ENCODE measurements around the gene PLAC1. TPM values are rescaled to one million over a fixed set of nuclear protein-coding genes. Genes with fewer than 3 reads are reported as not detected.

PLAC1 gene
- total RNA-seq, 2 experiments from 2014 or later: not detected

DNA sequence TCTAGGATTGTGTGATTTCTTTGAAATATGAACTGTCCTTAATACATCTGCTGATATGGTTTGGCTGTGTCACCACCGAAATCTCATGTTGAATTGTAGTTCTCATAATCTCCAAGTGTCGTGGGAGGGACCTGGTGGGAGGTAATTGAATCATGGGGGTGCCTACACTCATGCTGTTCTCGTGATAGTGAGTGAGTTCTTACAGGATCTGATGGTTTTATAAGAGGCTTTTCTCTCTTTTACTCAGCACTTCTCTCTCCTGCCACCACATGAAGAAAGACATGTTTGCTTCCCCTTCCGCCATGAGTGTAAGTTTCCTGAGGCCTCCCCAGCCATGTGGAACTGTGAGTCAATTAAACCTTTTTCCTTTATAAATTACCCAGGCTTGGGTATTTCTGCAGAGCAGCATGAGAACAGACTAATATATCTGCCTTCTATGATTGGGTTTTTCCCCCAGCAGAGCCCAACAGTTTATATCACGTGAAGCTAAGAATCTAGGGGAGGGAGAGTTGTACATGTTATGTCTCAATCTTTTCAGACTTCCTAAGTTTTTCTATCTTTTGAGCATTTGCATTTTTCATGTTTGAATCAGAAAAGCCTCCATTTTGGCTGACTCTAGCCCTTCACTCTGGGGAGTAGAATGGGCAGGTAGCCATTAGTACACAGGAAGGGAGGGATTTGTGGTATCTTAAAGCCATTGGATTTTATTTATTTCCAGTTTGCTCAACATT, 58.9 kb downstream of the PLAC1 start:
- peaks cover 5% of the 10 kb centered on the region for H3K9me3 Mint-ChIP-seq
- peaks cover 26% of the 10 kb centered on the region for H3K27me3 Mint-ChIP-seq
- DNase-seq: peak; percentile 22
- H3K36me3 Mint-ChIP-seq: peaks cover 5% of the 10 kb centered on the region
- H3K27ac Mint-ChIP-seq: peak overlapping the region; percentile 77
- peaks cover 12% of the 10 kb centered on the region for H3K4me1 Mint-ChIP-seq
- no peak overlapping the region for H3K4me3 Mint-ChIP-seq

DNA sequence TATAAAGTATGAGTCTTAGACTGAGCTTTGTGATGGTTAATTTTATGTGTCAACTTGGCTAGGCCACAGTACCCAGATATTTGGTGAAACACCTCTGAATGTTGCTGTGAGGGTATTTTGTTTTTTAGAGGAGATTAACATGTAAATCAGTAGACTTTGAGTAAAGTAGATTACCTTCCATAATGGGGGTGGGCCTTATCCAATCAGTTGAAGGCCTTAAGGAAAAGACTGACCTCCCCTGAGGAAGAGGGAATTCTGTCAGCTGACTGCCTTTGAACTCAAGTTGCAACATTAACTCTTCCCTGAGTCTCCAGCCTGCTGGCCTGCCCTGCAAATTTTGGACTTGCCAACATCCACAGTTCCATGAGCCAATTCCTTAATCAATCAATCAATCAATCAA, 66.0 kb downstream of the PLAC1 start:
- Mint-ChIP-seq H3K27ac (no peak overlapping the region), H3K4me1 (no peaks in the 10 kb centered on the region), H3K36me3 (no peaks in the 10 kb centered on the region), H3K4me3 (no peak overlapping the region), H3K27me3 (peaks cover 29% of the 10 kb centered on the region), H3K9me3 (peaks cover 2% of the 10 kb centered on the region)
- DNase-seq: no peak

DNA sequence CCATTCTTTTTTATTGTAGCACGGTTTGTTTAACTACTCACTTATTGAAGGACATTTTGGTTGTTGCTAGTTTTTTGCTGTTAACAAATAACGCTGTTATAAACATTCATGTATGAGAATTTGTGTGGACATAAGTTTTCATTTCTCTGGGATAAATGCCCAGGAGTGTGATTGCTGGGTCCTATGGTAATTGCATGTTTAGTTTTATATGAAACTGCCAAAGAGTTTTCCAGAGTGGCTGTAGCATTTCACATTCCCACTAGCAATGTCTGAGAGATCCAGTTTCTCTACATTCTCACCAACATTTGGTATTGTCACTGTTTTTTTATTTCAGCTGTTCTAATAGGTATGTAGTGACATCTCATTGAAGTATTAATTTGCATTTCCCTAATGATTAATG, 66.8 kb downstream of the PLAC1 start:
- Mint-ChIP-seq H3K9me3 (no peaks in the 10 kb centered on the region), H3K4me3 (no peak overlapping the region), H3K27me3 (peaks cover 22% of the 10 kb centered on the region), H3K4me1 (no peaks in the 10 kb centered on the region), H3K36me3 (no peaks in the 10 kb centered on the region), H3K27ac (no peak overlapping the region)
- no peak for DNase-seq

DNA sequence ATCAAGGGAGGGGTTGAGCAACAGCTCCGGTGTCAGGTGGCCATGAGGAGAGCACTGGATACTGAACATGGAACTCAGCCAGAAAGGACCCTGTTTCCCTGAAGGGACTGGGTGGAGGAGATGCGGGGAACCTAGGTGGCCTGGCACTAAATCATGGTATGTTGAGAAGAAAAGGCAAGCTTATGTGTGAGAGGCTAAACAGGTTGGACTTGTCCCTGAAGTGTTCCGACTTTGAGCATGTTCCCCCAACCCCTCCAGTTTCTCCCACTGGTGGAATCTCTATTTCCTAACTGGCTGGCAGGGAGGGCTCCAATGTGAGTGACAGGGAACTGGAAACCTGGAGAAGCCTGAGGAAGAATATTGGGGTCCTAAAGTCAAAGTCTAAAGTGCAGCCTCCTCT, 69.5 kb downstream of the PLAC1 start:
- Mint-ChIP-seq H3K36me3 (no peaks in the 10 kb centered on the region), H3K4me3 (no peak overlapping the region), H3K27ac (no peak overlapping the region)

DNA sequence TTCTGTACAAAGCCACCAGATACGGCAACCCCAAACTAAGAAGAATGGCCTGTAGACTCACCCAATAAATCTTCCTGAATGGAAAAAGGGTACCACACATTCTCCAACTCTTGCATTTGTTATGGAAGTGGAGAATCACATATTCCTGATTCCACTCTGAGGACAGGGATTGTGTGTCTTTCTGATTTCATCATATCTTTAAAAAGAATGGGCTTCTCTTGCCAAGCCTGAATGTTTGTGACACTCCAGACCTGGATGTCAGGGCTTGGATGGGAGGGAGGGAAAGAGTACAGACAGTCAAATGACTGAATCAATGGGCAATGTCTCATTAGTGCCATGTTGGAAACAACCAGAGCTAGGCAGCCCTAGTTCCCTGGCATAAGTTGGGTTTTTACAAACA, 77.4 kb downstream of the PLAC1 start:
- Mint-ChIP-seq H3K4me1 (no peaks in the 10 kb centered on the region), H3K36me3 (no peaks in the 10 kb centered on the region), H3K27me3 (no peaks in the 10 kb centered on the region), H3K27ac (no peak overlapping the region), H3K9me3 (no peaks in the 10 kb centered on the region), H3K4me3 (no peak overlapping the region)
- DNase-seq: no peak

More for the DNA sequence above, 69.5 kb downstream of the PLAC1 start:
- DNase-seq: no peak
- H3K27me3 Mint-ChIP-seq: peaks cover 8% of the 10 kb centered on the region
- H3K4me1 Mint-ChIP-seq: no peaks in the 10 kb centered on the region
- H3K9me3 Mint-ChIP-seq: no peaks in the 10 kb centered on the region

DNA sequence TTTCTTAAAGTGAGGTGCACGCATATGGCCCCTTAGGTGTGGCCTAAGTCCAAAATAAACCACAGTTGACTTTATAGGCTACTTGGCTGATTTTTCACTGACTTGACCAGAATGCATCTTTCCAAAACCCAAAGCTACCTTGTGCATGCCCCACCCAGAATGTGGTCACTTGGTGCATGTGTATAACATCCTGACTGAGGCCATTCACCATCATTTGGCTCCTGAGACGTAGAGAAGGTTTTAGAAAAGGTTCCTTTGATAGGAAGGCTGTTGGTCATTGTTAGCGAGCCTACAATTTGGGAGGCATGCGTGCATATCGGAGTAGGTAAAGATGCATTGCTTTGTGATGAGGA, 84.6 kb downstream of the PLAC1 start:
- Mint-ChIP-seq H3K4me1 (no peaks in the 10 kb centered on the region), H3K36me3 (no peaks in the 10 kb centered on the region), H3K27me3 (no peaks in the 10 kb centered on the region), H3K9me3 (no peaks in the 10 kb centered on the region), H3K27ac (no peak overlapping the region), H3K4me3 (no peak overlapping the region)
- no peak for DNase-seq

DNA sequence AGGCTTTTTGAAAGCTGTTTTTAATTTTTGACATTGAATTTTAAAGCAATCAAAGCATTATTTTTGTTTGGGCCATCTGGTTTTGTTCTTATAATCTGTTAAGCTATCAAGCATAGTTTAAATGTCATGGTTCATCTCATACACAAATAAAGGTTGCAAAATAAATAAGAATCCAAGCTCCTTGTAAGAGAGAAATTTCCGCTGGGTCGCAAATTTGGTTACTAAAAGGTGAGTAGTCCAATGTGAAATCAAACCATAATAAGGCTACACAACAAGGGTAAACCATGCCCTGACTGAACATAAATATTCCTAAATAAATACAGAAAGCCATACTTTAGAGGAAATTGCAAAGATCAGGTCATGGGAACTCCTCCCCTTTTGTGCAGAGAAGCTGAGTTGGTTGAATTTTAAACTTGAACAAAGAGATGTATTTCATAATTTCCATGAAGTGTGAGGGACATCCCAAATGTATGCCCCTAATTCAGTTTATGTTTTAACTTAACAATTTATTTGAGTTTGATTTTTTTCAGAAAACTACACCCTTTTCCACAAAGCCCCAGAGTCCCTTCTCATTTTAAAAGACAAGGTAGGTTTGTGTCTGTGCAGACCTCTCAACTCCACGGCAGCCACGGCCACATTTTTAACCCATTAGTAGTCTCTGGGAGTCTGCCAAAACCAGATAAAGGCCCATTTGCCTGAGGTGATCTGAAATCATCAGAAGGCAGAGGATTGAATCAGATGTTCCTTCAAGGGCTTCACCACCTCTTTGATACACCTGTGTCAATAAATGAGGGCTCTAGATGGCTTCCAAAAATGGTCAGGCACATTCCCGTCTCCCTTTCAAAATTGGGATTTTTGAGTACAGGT, 85.2 kb downstream of the PLAC1 start:
- no peak for DNase-seq
- Mint-ChIP-seq H3K27ac (no peak overlapping the region), H3K36me3 (no peaks in the 10 kb centered on the region), H3K4me3 (no peak overlapping the region), H3K9me3 (no peaks in the 10 kb centered on the region), H3K27me3 (no peaks in the 10 kb centered on the region), H3K4me1 (no peaks in the 10 kb centered on the region)

DNA sequence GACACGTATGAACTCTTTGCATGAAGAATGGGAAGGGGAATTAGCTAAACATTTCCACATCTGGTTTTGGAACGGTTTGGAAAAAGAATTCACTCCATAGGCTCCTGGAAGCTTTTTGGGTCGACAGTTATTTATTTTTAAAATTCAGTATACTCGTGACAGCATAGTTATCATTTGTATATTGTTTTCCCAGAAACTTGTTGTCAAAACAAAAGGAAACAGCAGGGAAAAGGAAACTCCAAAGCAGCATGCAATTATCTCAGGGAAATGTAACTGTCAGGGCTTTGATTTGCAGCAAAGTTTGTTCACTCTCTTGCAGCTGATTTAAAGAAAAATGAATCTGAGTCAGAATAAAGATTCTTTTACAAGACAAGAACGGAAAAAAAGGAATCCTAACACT, 86.5 kb downstream of the PLAC1 start:
- H3K4me1 Mint-ChIP-seq: no peaks in the 10 kb centered on the region
- no peak for DNase-seq
- no peaks in the 10 kb centered on the region for H3K9me3 Mint-ChIP-seq
- no peak overlapping the region for H3K27ac Mint-ChIP-seq
- H3K4me3 Mint-ChIP-seq: no peak overlapping the region
- H3K36me3 Mint-ChIP-seq: no peaks in the 10 kb centered on the region
- no peaks in the 10 kb centered on the region for H3K27me3 Mint-ChIP-seq

DNA sequence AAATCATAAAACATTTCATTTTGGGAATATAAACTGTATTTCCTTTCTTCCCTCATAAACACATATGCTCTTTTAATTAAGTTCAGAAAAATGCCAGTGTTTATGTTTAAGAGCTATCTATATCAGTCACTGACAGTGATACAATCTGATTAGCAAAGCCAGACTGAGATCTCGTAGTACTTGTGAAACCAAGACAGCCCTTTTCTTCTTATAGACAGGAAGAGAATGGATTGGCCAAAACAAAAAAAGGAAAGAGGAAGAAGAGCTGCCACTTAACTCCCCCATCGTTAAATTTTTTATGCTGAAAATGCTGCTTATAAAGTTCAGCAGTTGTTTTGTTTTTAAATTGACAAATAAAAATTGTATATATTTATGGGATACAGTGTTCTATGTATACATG, 87.4 kb downstream of the PLAC1 start:
- DNase-seq: no peak
- Mint-ChIP-seq H3K27me3 (no peaks in the 10 kb centered on the region), H3K36me3 (no peaks in the 10 kb centered on the region), H3K4me3 (no peak overlapping the region), H3K4me1 (no peaks in the 10 kb centered on the region), H3K9me3 (no peaks in the 10 kb centered on the region), H3K27ac (no peak overlapping the region)

DNA sequence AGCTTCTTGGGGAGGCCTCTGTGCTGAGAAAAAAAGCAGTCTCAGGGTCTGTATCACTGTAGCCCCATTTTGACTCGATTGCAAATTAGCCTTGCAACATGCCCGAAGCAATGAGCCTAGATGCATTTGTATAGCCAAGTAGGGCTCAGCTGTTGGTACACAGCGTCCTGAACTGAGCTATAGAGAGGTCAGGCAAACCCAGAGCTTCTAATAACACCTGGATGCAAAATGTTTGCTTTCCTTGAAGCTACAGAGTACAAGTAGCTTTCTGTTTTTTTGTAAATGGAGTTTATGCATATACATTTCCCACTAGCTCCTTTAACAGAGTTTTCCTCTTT, 87.8 kb downstream of the PLAC1 start:
- H3K27me3 Mint-ChIP-seq: no peaks in the 10 kb centered on the region
- H3K4me1 Mint-ChIP-seq: no peaks in the 10 kb centered on the region
- DNase-seq: no peak
- no peak overlapping the region for H3K27ac Mint-ChIP-seq
- no peaks in the 10 kb centered on the region for H3K9me3 Mint-ChIP-seq
- H3K36me3 Mint-ChIP-seq: no peaks in the 10 kb centered on the region
- no peak overlapping the region for H3K4me3 Mint-ChIP-seq

DNA sequence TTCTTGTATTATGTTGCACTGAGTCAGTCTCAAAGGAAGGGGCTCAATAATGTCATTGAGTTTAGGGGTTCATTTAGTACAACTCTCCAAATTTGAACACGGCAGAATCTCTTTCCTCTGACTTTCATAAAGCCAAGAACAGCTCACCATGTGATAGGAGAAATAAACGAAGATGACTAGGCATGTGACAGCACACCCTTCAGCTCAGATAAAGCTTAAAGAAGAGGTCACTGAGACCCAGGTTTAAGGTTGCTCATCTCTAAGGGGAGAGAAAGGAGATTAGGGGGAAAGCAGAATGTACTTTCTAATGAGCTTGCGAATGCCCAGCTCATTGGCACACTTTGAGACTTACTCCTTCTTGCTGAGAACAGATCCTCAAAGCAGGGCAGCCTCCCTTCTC, 89.0 kb downstream of the PLAC1 start:
- Mint-ChIP-seq H3K27me3 (peaks cover 3% of the 10 kb centered on the region), H3K27ac (no peak overlapping the region), H3K36me3 (no peaks in the 10 kb centered on the region), H3K9me3 (no peaks in the 10 kb centered on the region), H3K4me1 (no peaks in the 10 kb centered on the region), H3K4me3 (no peak overlapping the region)
- no peak for DNase-seq

DNA sequence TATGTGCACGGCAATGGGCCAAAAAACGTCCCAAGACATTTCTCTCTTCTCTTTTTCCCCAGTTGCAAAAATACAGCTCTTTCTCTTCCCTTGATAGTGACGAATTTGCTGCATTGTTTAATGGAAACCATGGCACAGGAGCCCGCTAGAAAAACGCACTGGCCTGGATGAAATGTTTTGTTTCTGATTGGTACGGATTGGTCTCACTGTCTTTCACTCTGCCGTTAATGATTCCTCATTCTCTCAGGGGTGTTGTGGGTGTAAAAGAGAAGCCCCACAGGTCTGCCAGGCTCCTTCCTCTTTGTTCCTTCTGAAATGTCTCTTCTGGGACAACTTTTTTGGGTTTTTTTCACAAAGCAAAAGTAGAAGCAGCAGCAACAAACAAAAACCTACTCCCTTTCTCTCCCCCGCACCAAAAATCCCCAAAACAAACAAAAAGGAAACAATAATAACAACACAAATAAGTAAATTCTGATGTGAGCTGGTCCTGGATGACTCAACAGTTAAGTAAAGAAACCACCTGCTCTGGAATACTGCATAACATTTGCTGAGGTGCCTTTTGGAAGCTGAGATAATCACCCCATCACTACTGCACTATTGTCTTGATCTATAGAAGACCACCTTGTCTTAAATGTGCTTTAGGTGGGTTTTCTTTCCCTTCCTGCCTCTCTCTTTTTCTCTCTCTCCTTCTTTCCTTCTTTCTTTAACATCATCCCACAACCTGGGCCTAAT, 89.8 kb downstream of the PLAC1 start:
- H3K9me3 Mint-ChIP-seq: no peaks in the 10 kb centered on the region
- peaks cover 3% of the 10 kb centered on the region for H3K27me3 Mint-ChIP-seq
- no peak overlapping the region for H3K4me3 Mint-ChIP-seq
- H3K27ac Mint-ChIP-seq: no peak overlapping the region
- no peak for DNase-seq
- no peaks in the 10 kb centered on the region for H3K4me1 Mint-ChIP-seq
- H3K36me3 Mint-ChIP-seq: peaks cover 1% of the 10 kb centered on the region

DNA sequence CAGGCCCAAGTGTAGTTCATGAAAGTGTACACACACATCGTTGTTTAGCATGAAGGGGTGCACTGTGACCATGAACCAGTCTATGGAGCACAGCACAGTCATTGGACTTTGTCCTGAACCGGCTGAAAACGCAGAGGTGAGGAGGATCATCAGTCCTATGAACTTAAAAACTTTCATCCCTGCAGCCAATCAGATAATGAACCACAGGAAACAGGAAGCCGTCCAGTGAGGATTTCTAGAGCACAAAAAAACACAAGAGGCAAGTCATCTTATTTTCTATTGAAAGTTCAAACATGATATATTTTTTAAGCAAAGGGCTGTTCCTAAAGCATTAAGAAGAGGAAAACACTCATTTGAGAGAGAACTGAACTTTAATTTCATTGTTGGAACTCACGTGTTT, 91.8 kb downstream of the PLAC1 start:
- H3K4me3 Mint-ChIP-seq: no peak overlapping the region
- no peak overlapping the region for H3K27ac Mint-ChIP-seq
- H3K27me3 Mint-ChIP-seq: peaks cover 8% of the 10 kb centered on the region
- DNase-seq: no peak
- no peaks in the 10 kb centered on the region for H3K9me3 Mint-ChIP-seq
- peaks cover 1% of the 10 kb centered on the region for H3K36me3 Mint-ChIP-seq
- no peaks in the 10 kb centered on the region for H3K4me1 Mint-ChIP-seq

DNA sequence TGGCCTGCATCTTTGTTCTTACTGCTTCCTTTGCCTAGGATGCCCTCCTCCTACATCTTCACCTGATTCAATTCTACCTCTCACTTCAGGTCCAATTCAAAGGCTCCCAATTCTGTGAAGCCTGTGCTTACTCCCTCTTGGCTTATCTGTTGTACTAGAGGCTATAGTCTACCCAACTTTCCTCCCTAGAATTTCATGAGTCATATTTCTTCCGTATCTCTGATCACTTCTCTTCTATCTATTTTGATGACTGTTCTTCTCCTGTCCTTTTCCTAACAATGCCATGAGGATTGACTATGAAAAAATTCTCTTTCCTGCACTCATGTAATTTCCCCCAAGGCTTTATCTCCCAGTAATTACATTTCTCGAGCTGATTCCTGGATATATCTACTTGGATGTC, 96.3 kb downstream of the PLAC1 start:
- H3K36me3 Mint-ChIP-seq: peaks cover 1% of the 10 kb centered on the region
- no peaks in the 10 kb centered on the region for H3K4me1 Mint-ChIP-seq
- H3K27ac Mint-ChIP-seq: no peak overlapping the region
- H3K9me3 Mint-ChIP-seq: no peaks in the 10 kb centered on the region
- peaks cover 15% of the 10 kb centered on the region for H3K27me3 Mint-ChIP-seq
- H3K4me3 Mint-ChIP-seq: no peak overlapping the region
- no peak for DNase-seq

DNA sequence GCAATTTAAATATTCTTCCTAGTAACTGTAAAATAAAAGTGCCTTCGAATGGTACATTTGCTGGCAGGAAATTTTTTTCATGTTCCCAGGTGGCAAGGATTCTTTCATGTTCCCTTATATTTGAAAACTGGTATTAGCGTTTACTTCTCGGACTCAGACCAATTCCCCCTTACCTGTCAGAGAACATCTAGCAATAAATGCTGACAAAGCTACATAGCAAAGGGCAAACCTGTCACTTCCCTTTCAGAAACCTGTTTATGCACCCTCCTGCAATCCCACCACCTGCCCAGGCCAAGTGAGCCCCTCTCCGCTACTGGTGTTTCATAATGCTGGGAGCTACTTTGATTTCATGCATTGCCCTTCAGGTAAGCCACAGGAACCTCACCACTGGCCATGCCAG, 100.1 kb downstream of the PLAC1 start:
- H3K4me1 Mint-ChIP-seq: no peaks in the 10 kb centered on the region
- no peaks in the 10 kb centered on the region for H3K36me3 Mint-ChIP-seq
- H3K9me3 Mint-ChIP-seq: no peaks in the 10 kb centered on the region
- no peak for DNase-seq
- H3K27me3 Mint-ChIP-seq: peaks cover 27% of the 10 kb centered on the region
- H3K4me3 Mint-ChIP-seq: no peak overlapping the region
- no peak overlapping the region for H3K27ac Mint-ChIP-seq
